ENCODE results near the gene COCH. TPM values are rescaled to one million over a fixed set of nuclear protein-coding genes. Genes with fewer than 3 reads are reported as not detected.

COCH gene
- total RNA-seq, 1 experiment from 2014 or later = 9.4 TPM

- TF ChIP-seq, protein P1, sequence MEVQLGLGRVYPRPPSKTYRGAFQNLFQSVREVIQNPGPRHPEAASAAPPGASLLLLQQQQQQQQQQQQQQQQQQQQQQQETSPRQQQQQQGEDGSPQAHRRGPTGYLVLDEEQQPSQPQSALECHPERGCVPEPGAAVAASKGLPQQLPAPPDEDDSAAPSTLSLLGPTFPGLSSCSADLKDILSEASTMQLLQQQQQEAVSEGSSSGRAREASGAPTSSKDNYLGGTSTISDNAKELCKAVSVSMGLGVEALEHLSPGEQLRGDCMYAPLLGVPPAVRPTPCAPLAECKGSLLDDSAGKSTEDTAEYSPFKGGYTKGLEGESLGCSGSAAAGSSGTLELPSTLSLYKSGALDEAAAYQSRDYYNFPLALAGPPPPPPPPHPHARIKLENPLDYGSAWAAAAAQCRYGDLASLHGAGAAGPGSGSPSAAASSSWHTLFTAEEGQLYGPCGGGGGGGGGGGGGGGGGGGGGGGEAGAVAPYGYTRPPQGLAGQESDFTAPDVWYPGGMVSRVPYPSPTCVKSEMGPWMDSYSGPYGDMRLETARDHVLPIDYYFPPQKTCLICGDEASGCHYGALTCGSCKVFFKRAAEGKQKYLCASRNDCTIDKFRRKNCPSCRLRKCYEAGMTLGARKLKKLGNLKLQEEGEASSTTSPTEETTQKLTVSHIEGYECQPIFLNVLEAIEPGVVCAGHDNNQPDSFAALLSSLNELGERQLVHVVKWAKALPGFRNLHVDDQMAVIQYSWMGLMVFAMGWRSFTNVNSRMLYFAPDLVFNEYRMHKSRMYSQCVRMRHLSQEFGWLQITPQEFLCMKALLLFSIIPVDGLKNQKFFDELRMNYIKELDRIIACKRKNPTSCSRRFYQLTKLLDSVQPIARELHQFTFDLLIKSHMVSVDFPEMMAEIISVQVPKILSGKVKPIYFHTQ (CRISPR knock-in tag; IDR thresholded peaks at IDR 0.05) = no peak
- no peak for TF ChIP-seq GRHL2 (CRISPR knock-in tag; IDR thresholded peaks at IDR 0.05; ENCODE audit: insufficient replicate concordance, severe bottlenecking)
Observed at GRCh38 chr14:30888480-30889243, 14.3 kb downstream of the COCH start (continued).

- ChIA-PET CTCF (no interaction called here), POLR2A (no interaction called here)
- no peak for ATAC-seq
- DNase-seq (ENCODE audit: low spot score) = no peak
- no peaks in the 10 kb centered on the region for H3K4me1 Mint-ChIP-seq
- no peaks in the 10 kb centered on the region for H3K9me3 Mint-ChIP-seq
- no peak overlapping the region for H3K27ac Mint-ChIP-seq
- no peaks in the 10 kb centered on the region for H3K36me3 Mint-ChIP-seq
- TF ChIP-seq ZMAT4 (CRISPR knock-in tag; IDR thresholded peaks at IDR 0.05) (no peak), NR1H2 (CRISPR knock-in tag; IDR thresholded peaks at IDR 0.05) (no peak), ETV6 (CRISPR knock-in tag; IDR thresholded peaks at IDR 0.05) (no peak), SMAD3 (CRISPR knock-in tag; IDR thresholded peaks at IDR 0.05; ENCODE audit: borderline replicate concordance) (no peak)
- no peak overlapping the region for H3K4me3 Mint-ChIP-seq
- no peaks in the 10 kb centered on the region for H3K27me3 Mint-ChIP-seq (ENCODE audit: low read depth)
Observed at GRCh38 chr14:30889244-30889594, 14.9 kb downstream of the COCH start.

GRCh38 chr14:30893819-30894218, 19.5 kb downstream of the COCH start:
- H3K27me3 Mint-ChIP-seq (ENCODE audit: low read depth) = no peaks in the 10 kb centered on the region
- TF ChIP-seq GRHL2 (CRISPR knock-in tag; IDR thresholded peaks at IDR 0.05; ENCODE audit: insufficient replicate concordance, severe bottlenecking) (no peak), SMAD4 (CRISPR knock-in tag; IDR thresholded peaks at IDR 0.05) (no peak), FOXP1 (CRISPR knock-in tag; IDR thresholded peaks at IDR 0.05; ENCODE audit: borderline replicate concordance) (no peak), RORB (CRISPR knock-in tag; IDR thresholded peaks at IDR 0.05) (no peak), JUN (CRISPR knock-in tag; IDR thresholded peaks at IDR 0.05) (no peak), ERG (CRISPR knock-in tag; IDR thresholded peaks at IDR 0.05) (no peak), NFE2L1 (CRISPR knock-in tag; IDR thresholded peaks at IDR 0.05) (no peak), GTF2I (CRISPR knock-in tag; conservative IDR thresholded peaks at IDR 0.05) (no peak), CTCF (IDR thresholded peaks at IDR 0.05) (no peak), SP1 (CRISPR knock-in tag; conservative IDR thresholded peaks at IDR 0.05) (no peak), ZNF232 (CRISPR knock-in tag; IDR thresholded peaks at IDR 0.05) (no peak), FOXK1 (CRISPR knock-in tag; IDR thresholded peaks at IDR 0.05) (no peak), ZBTB21 (CRISPR knock-in tag; IDR thresholded peaks at IDR 0.05; ENCODE audit: borderline replicate concordance) (no peak)
- TF ChIP-seq, protein P2, sequence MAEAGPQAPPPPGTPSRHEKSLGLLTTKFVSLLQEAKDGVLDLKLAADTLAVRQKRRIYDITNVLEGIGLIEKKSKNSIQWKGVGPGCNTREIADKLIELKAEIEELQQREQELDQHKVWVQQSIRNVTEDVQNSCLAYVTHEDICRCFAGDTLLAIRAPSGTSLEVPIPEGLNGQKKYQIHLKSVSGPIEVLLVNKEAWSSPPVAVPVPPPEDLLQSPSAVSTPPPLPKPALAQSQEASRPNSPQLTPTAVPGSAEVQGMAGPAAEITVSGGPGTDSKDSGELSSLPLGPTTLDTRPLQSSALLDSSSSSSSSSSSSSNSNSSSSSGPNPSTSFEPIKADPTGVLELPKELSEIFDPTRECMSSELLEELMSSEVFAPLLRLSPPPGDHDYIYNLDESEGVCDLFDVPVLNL (CRISPR knock-in tag; IDR thresholded peaks at IDR 0.05; ENCODE audit: borderline replicate concordance, low read depth) = no peak
- TF ChIP-seq, protein P3, sequence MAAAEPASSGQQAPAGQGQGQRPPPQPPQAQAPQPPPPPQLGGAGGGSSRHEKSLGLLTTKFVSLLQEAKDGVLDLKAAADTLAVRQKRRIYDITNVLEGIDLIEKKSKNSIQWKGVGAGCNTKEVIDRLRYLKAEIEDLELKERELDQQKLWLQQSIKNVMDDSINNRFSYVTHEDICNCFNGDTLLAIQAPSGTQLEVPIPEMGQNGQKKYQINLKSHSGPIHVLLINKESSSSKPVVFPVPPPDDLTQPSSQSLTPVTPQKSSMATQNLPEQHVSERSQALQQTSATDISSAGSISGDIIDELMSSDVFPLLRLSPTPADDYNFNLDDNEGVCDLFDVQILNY (CRISPR knock-in tag; IDR thresholded peaks at IDR 0.05) = no peak
- TF ChIP-seq, protein P4, sequence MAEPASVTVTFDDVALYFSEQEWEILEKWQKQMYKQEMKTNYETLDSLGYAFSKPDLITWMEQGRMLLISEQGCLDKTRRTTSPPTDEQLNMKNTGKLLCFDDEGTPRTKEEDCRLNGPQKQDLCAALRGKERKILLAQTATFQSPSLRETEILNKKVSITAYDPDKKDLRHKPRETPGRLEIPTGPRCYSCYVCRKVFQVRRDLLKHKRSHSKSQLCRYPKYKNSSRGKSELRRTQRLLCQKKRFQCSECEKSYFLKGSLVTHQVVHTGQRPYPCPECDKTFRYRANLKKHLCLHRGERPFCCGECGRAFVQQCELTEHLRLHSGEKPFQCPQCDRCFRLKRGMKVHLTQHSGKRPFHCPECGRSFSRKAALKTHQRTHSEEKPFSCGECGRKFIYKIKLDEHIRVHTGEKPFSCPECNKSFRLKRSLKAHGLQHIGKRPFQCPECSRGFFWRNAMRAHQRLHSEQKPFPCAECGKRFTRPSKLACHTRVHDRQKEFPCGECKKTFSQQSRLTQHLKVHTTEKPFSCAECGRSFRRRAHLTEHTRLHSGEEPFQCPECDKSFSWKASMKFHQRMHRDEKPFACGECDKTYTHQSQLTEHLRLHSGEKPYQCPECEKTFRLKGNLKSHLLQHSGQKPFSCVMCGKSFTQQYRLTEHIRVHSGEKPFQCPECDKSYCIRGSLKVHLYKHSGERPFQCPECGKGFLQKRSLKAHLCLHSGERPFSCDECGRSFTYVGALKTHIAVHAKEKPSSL (CRISPR knock-in tag; conservative IDR thresholded peaks at IDR 0.05) = no peak
- no peak overlapping the region for H3K27ac Mint-ChIP-seq
- no peaks in the 10 kb centered on the region for H3K9me3 Mint-ChIP-seq
- DNase-seq (ENCODE audit: low spot score) (no peak), ATAC-seq (no peak)
- H3K4me3 Mint-ChIP-seq = no peak overlapping the region
- POLR2A ChIA-PET = no interaction called here
- CTCF ChIA-PET = no interaction called here
- H3K36me3 Mint-ChIP-seq = peaks cover 13% of the 10 kb centered on the region
- H3K4me1 Mint-ChIP-seq = no peaks in the 10 kb centered on the region

All from WTC11 (cell line).